H1 (cell line): ENCODE data around the gene MILR1. TPM values are rescaled to one million over a fixed set of nuclear protein-coding genes. Genes with fewer than 3 reads are reported as not detected.

ENCODE experiments used
- CTCF ChIA-PET: fragments of 300-600 bp; sonication (Branson Sonifier 250); formaldehyde crosslinking; loops from one replicate; lab custom pipeline; 2021; ENCODE audit not compliant: partially characterized antibody; lab: Charles Lee
- POLR2A ChIA-PET: fragments of 300-600 bp; sonication (Branson Sonifier 250); formaldehyde crosslinking; loops from one replicate; lab custom pipeline; 2021; ENCODE audit warnings: inconsistent platforms; ENCODE audit not compliant: partially characterized antibody; lab: Charles Lee
- DNase-seq, 2 experiments: peaks; one replicate each; pipeline versions ENCODE4 v3.0.0 to v3.0.0-alpha.2; 2010 to 2022; ENCODE audit warnings: low spot score in 2 of 2, low read depth in 1 of 2, mixed read lengths in 1 of 2
- FAIRE-seq: peaks from 2 replicates; lab custom pipeline; 2011; peaks lifted over from hg19 to GRCh38; lab: Jason Lieb, UNC
- H2AFZ ChIP-seq: 2 replicates; pipeline ENCODE4 v1.8.1; 2012; ENCODE audit warnings: low read length, inconsistent platforms
- H2AK5ac ChIP-seq: 2 replicates; pipeline ENCODE4 v1.6.1; 2013; ENCODE audit warnings: low read depth, low read length
- H2BK120ac ChIP-seq: replicated peaks from 2 replicates; pipeline ENCODE3; 2013; ENCODE audit warnings: low read depth, low read length, inconsistent platforms
- H2BK12ac ChIP-seq: 2 replicates; pipeline ENCODE4 v1.6.1; 2013; ENCODE audit warnings: low read depth, low read length
- H2BK15ac ChIP-seq: 2 replicates; pipeline ENCODE4 v1.6.1; 2013; ENCODE audit warnings: low read length
- H2BK20ac ChIP-seq: 2 replicates; pipeline ENCODE4 v1.6.1; 2013; ENCODE audit warnings: low read length
- H2BK5ac ChIP-seq: 2 replicates; pipeline ENCODE4 v1.6.1; 2013; ENCODE audit warnings: low read depth, low read length
- H3K14ac ChIP-seq: 2 replicates; pipeline ENCODE4 v1.6.1; 2013; ENCODE audit warnings: inconsistent platforms; ENCODE audit not compliant: insufficient read length
- H3K18ac ChIP-seq: 2 replicates; pipeline ENCODE4 v1.6.1; 2013; ENCODE audit warnings: low read length; ENCODE audit errors: extremely low read depth
- H3K23ac ChIP-seq: 2 replicates; pipeline ENCODE4 v1.6.1; 2013; ENCODE audit warnings: inconsistent platforms; ENCODE audit not compliant: insufficient read length
- H3K23me2 ChIP-seq: 2 replicates; pipeline ENCODE4 v1.6.1; 2013; ENCODE audit warnings: low read depth, low read length
- H3K27ac ChIP-seq: 2 replicates; pipeline ENCODE4 v1.6.1; 2011; ENCODE audit warnings: low read depth, low read length, inconsistent platforms
- H3K27me3 ChIP-seq, 4 experiments: replicated peaks in 1 of 4; 1 replicate in 1 of 4; 2 replicates in 3 of 4; pipeline versions ENCODE4 v1.6.1 to v1.8.1; 2011 to 2013; ENCODE audit warnings: low read length in 3 of 4, mild to moderate bottlenecking in 3 of 4, inconsistent platforms in 2 of 4, mixed read lengths in 2 of 4, moderate library complexity in 1 of 4; ENCODE audit not compliant: control insufficient read depth in 3 of 4, insufficient read depth in 3 of 4; ENCODE audit errors: extremely low read depth in 1 of 4
- H3K36me3 ChIP-seq, 4 experiments: 2 replicates each; pipeline versions ENCODE4 v1.6.1 to v1.8.1; 2011 to 2013; ENCODE audit warnings: mild to moderate bottlenecking in 4 of 4, low read length in 3 of 4, moderate library complexity in 2 of 4, control low read depth in 1 of 4, inconsistent platforms in 1 of 4; ENCODE audit not compliant: insufficient read depth in 4 of 4, control insufficient read depth in 2 of 4
- H3K4ac ChIP-seq: replicated peaks from 2 replicates; pipeline ENCODE3; 2013; ENCODE audit warnings: low read length, low read depth, mixed read lengths, inconsistent platforms; ENCODE audit not compliant: insufficient read length
- H3K4me1 ChIP-seq, 4 experiments: replicated peaks in 1 of 4; 1 replicate in 1 of 4; 2 replicates in 3 of 4; pipeline versions ENCODE4 v1.6.1 to v1.8.1; 2011 to 2013; ENCODE audit warnings: low read length in 3 of 4, inconsistent platforms in 2 of 4, mixed read lengths in 1 of 4; ENCODE audit not compliant: insufficient read depth in 4 of 4, control insufficient read depth in 3 of 4
- H3K4me2 ChIP-seq, 2 experiments: 2 replicates each; pipeline versions ENCODE4 v1.6.1 to v1.8.1; 2011 to 2013; ENCODE audit warnings: low read depth in 2 of 2, low read length in 2 of 2, control low read depth in 1 of 2, inconsistent platforms in 1 of 2, mild to moderate bottlenecking in 1 of 2; ENCODE audit not compliant: insufficient read depth in 1 of 2
- H3K4me3 ChIP-seq, 4 experiments: fragments of 200-600, 300-600 bp in 1 of 4; sonication (generic), shearing (Covaris generic), sonication (Bioruptor Twin) in 1 of 4; 2 replicates each; pipeline versions ENCODE4 v1.5.1 to v1.8.1; 2011 to 2016; ENCODE audit warnings: low read length in 4 of 4, low read depth in 3 of 4, control low read depth in 2 of 4, inconsistent platforms in 2 of 4, mild to moderate bottlenecking in 2 of 4, mixed read lengths in 1 of 4, moderate library complexity in 1 of 4; ENCODE audit not compliant: insufficient read depth in 2 of 4; ENCODE audit errors: extremely low read depth in 1 of 4
- H3K56ac ChIP-seq: replicated peaks from 2 replicates; pipeline ENCODE3; 2013; ENCODE audit warnings: low read depth, mild to moderate bottlenecking, mixed read lengths, low read length, inconsistent platforms; ENCODE audit not compliant: insufficient read length
- H3K79me1 ChIP-seq: 2 replicates; pipeline ENCODE4 v1.6.1; 2013; ENCODE audit warnings: low read depth, low read length, control low read depth
- H3K79me2 ChIP-seq, 2 experiments: 2 replicates each; pipeline versions ENCODE4 v1.6.1 to v1.8.1; 2012 to 2013; ENCODE audit warnings: low read length in 2 of 2, mild to moderate bottlenecking in 2 of 2, inconsistent platforms in 1 of 2; ENCODE audit not compliant: insufficient read depth in 2 of 2, control insufficient read depth in 1 of 2
- H3K9ac ChIP-seq, 4 experiments: replicated peaks in 1 of 4; 1 replicate in 1 of 4; 2 replicates in 3 of 4; pipeline versions ENCODE4 v1.6.1 to v1.8.1; 2011 to 2013; ENCODE audit warnings: low read depth in 3 of 4, low read length in 3 of 4, control low read depth in 2 of 4, mild to moderate bottlenecking in 2 of 4, moderate library complexity in 2 of 4, inconsistent platforms in 1 of 4; ENCODE audit errors: extremely low read depth in 1 of 4
- H3K9me3 ChIP-seq, 2 experiments: 2 replicates each; pipeline versions ENCODE4 v1.6.1 to v1.8.1; 2012 to 2013; ENCODE audit warnings: mild to moderate bottlenecking in 2 of 2, moderate library complexity in 2 of 2, control low read depth in 1 of 2, inconsistent platforms in 1 of 2, low read depth in 1 of 2, low read length in 1 of 2, mixed read lengths in 1 of 2; ENCODE audit not compliant: insufficient read depth in 2 of 2
- H4K20me1 ChIP-seq, 2 experiments: replicated peaks in 1 of 2; 2 replicates each; pipeline versions ENCODE3 to v1.8.1; 2011 to 2013; ENCODE audit warnings: inconsistent platforms in 2 of 2, low read length in 2 of 2, mild to moderate bottlenecking in 1 of 2; ENCODE audit not compliant: insufficient read depth in 2 of 2, control insufficient read depth in 1 of 2
- H4K5ac ChIP-seq: 2 replicates; pipeline ENCODE4 v1.6.1; 2013; ENCODE audit warnings: low read length, low read depth, mixed read lengths, inconsistent platforms; ENCODE audit not compliant: insufficient read length
- H4K8ac ChIP-seq: 2 replicates; pipeline ENCODE4 v1.8.0; 2013; ENCODE audit warnings: mild to moderate bottlenecking, moderate library complexity, low read length, inconsistent platforms; ENCODE audit not compliant: insufficient read depth; ENCODE audit errors: extremely low read depth
- H4K91ac ChIP-seq: replicated peaks from 2 replicates; pipeline ENCODE3; 2013; ENCODE audit warnings: low read length, mixed read lengths, inconsistent platforms; ENCODE audit not compliant: insufficient read length
- TAF7 ChIP-seq: optimal IDR thresholded peaks from 2 replicates; pipeline ENCODE3; 2011; ENCODE audit warnings: low read depth, mild to moderate bottlenecking, inconsistent platforms, low read length, moderate library complexity, borderline replicate concordance
- WGBS, 2 experiments: shearing (Covaris generic) in 1 of 2; methylation state at CpG; one replicate each; pipeline versions ENCODE4 v1.1.6 to v1.1.7; 2013 to 2015; ENCODE audit warnings: low lambda C conversion rate in 2 of 2, mixed read lengths in 2 of 2, inconsistent platforms in 1 of 2, low coverage in 1 of 2, missing lambda C conversion rate in 1 of 2; ENCODE audit not compliant: insufficient replicate concordance in 2 of 2, insufficient coverage in 1 of 2, insufficient read length in 1 of 2; ENCODE audit errors: extremely low coverage in 1 of 2, missing lambda C conversion rate in 1 of 2; 5-methylcytosine and 5-hydroxymethylcytosine counted together
- polyA plus RNA-seq, 7 experiments: library from polyadenylated mRNA; depleted of rRNA in 3 of 7; stranded (reverse) in 5 of 7; unstranded in 2 of 7; fragments of >200 nt in 5 of 7; fragments of 200-250 nt in 2 of 7; gene quantifications; 1 replicate in 5 of 7; 2 replicates in 1 of 7; 4 replicates in 1 of 7; pipeline versions ENCODE4 v1.2.1 to v1.2.3, GENCODE V29; 2011 to 2013; ENCODE audit warnings: missing spikeins in 2 of 7, mixed read lengths in 2 of 7
- total RNA-seq: library from RNA; stranded (reverse); fragmentation: NEBNext Ultra II Directional; extraction: Animal tissue kit (Norgen Biotek cat#: 25700); gene quantifications from 2 replicates; pipeline ENCODE4 v1.2.1, GENCODE V29; 2021
- TF ChIP-seq, protein P1 (sequence below): IDR thresholded peaks from 2 replicates; pipeline ENCODE4 v1.6.1; 2012; ENCODE audit warnings: inconsistent platforms

Gene MILR1
- total and polyA plus RNA-seq, 2 of the 8 experiments (the other 6 are each of a cell fraction or from before 2014, with no cell fraction given): not detected

DNA sequence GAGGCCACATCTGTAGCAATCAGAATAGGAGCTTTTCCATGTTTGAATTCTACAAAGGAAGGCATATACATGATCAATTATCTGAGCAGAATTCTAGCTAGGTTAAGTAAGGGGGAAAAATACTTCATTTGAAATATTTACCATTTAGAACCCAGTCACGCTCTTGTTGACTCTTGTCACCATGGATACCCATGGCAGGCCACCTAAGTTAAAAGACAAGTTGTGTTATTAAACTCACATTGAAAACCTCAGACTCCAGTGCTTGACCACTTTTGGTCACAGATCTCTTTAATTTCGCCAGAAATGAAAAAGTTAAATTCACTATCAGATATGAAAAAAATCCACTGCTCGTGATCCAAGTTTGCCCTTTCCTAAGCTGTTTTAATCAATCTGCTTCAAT lies 53.1 kb downstream of the MILR1 start:
- POLR2A ChIA-PET: interaction anchor here (0.7 to 7.2 kb wide), 10 partner anchors 8 to 356 kb away, joined by 3 to 320 read pairs (median 4); partner anchors contain the start of gene POLG2
- H2BK120ac ChIP-seq: no peak overlapping the region
- no peak overlapping the region for H2BK15ac ChIP-seq
- DNase-seq: no peak
- no peak overlapping the region for H3K27ac ChIP-seq
- 97% methylated on average over 3 of the region's 3 CpGs; no CpG with 5 or more reads in 1 of the 2 experiments for WGBS, 2 experiments
- H3K9ac ChIP-seq: no peak overlapping the region
- H4K20me1 ChIP-seq: peaks cover 16 to 23% of the 10 kb centered on the region in 2 experiments
- H3K27me3 ChIP-seq: no peaks in the 10 kb centered on the region
- peaks cover 17 to 62% of the 10 kb centered on the region in 2 experiments for H3K79me2 ChIP-seq
- no peak overlapping the region for H2AFZ ChIP-seq
- no peak overlapping the region for H3K14ac ChIP-seq
- H4K5ac ChIP-seq: no peak overlapping the region
- H3K79me1 ChIP-seq: no peaks in the 10 kb centered on the region; the same call in 1 of the 2 replicates
- peaks cover 0 to 7% (median 3%) of the 10 kb centered on the region in 4 experiments; a peak in 5 of 7 replicates for H3K4me1 ChIP-seq
- H3K4ac ChIP-seq: no peak overlapping the region
- FAIRE-seq: no peak
- H3K56ac ChIP-seq: no peak overlapping the region
- H3K18ac ChIP-seq: no peak overlapping the region
- no peak overlapping the region for H3K4me2 ChIP-seq
- no peak overlapping the region; the same call in 1 of the 2 replicates for H4K8ac ChIP-seq
- H3K23ac ChIP-seq: no peak overlapping the region
- no peak overlapping the region for H2AK5ac ChIP-seq
- no peak overlapping the region for H4K91ac ChIP-seq
- no peak for TF ChIP-seq TAF7
- TF ChIP-seq, protein P1, sequence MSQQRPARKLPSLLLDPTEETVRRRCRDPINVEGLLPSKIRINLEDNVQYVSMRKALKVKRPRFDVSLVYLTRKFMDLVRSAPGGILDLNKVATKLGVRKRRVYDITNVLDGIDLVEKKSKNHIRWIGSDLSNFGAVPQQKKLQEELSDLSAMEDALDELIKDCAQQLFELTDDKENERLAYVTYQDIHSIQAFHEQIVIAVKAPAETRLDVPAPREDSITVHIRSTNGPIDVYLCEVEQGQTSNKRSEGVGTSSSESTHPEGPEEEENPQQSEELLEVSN: no peak
- CTCF ChIA-PET: interaction anchor here (1.1 to 2.2 kb wide), 4 partner anchors 9 to 82 kb away, joined by 3 to 8 read pairs (median 5); no protein-coding TSS in a partner anchor
- peaks cover 2% of the 10 kb centered on the region; the same call in 1 of the 2 replicates for H3K23me2 ChIP-seq
- no peaks in the 10 kb centered on the region for H3K9me3 ChIP-seq
- H2BK12ac ChIP-seq: no peak overlapping the region
- H2BK20ac ChIP-seq: no peak overlapping the region
- peaks cover 47 to 75% (median 55%) of the 10 kb centered on the region in 4 experiments for H3K36me3 ChIP-seq
- H2BK5ac ChIP-seq: no peak overlapping the region
- no peak overlapping the region for H3K4me3 ChIP-seq
